Caco-2 (cell line): ENCODE results near the gene PLA2G4B. TPM values are rescaled to one million over a fixed set of nuclear protein-coding genes. Genes with fewer than 3 reads are reported as not detected.

Experiments
- BruUV-seq: library from RNA; stranded (reverse); fragments of 400-500 nt; replicated peaks from 2 replicates; lab custom pipeline; 2021; lab: Mats Ljungman, UMichigan
- CTCF ChIA-PET: fragments of 300-600 bp; sonication (Branson Sonifier 250); formaldehyde crosslinking; loops from one replicate; lab custom pipeline; 2022; ENCODE audit warnings: antibody characterized with exemption; lab: Charles Lee
- POLR2A ChIA-PET: fragments of 300-600 bp; sonication (Branson Sonifier 250); formaldehyde crosslinking; loops from one replicate; lab custom pipeline; 2022; ENCODE audit warnings: antibody characterized with exemption; lab: Charles Lee
- DNase-seq, 2 experiments: peaks; one replicate each; pipeline versions ENCODE4 v3.0.0 to v3.0.0-alpha.2; 2020 to 2022
- H3K27me3 ChIP-seq: replicated peaks from 2 replicates; pipeline ENCODE4 v1.6.0; 2011; ENCODE audit warnings: low read length; ENCODE audit not compliant: control insufficient read depth, insufficient read depth
- H3K36me3 ChIP-seq: 2 replicates; pipeline ENCODE4 v1.5.1; 2011; ENCODE audit warnings: low read length; ENCODE audit not compliant: control insufficient read depth, insufficient read depth
- H3K4me1 ChIP-seq: fragments of 250-450 bp; sonication (Bioruptor Pico); 2 replicates; pipeline ENCODE4 v1.5.1; 2020; ENCODE audit warnings: mild to moderate bottlenecking
- H3K4me3 ChIP-seq: 2 replicates; pipeline ENCODE4 v1.5.1; 2011; ENCODE audit warnings: low read depth, mild to moderate bottlenecking, control low read depth, low read length
- H3K9me3 ChIP-seq: fragments of 250-450 bp; sonication (Bioruptor Pico); 2 replicates; pipeline ENCODE4 v1.5.1; 2020; ENCODE audit warnings: mild to moderate bottlenecking, moderate library complexity
- H3K27ac Mint-ChIP-seq: one replicate; pipeline ENCODE4 v1.8.0; 2022; ENCODE audit warnings: mixed read lengths; ENCODE audit not compliant: unreplicated experiment
- H3K27me3 Mint-ChIP-seq: one replicate; pipeline ENCODE4 v1.8.0; 2022; ENCODE audit warnings: mixed read lengths; ENCODE audit not compliant: insufficient read depth, unreplicated experiment
- H3K36me3 Mint-ChIP-seq: one replicate; pipeline ENCODE4 v1.8.0; 2022; ENCODE audit warnings: mild to moderate bottlenecking, mixed read lengths; ENCODE audit not compliant: insufficient read depth, unreplicated experiment
- H3K4me1 Mint-ChIP-seq: one replicate; pipeline ENCODE4 v1.8.0; 2022; ENCODE audit warnings: low read depth, mixed read lengths; ENCODE audit not compliant: unreplicated experiment
- H3K4me3 Mint-ChIP-seq: one replicate; pipeline ENCODE4 v1.8.0; 2022; ENCODE audit warnings: mild to moderate bottlenecking, moderate library complexity, mixed read lengths; ENCODE audit not compliant: unreplicated experiment
- H3K9me3 Mint-ChIP-seq: one replicate; pipeline ENCODE4 v1.8.0; 2022; ENCODE audit warnings: mixed read lengths; ENCODE audit not compliant: unreplicated experiment
- CTCF ChIP-seq, 2 experiments: fragments of 200-600 bp in 1 of 2; IDR thresholded peaks; 1 replicate in 1 of 2; 2 replicates in 1 of 2; pipeline versions ENCODE4 v1.5.1 to v1.8.0; 2011 to 2022; ENCODE audit warnings: antibody characterized with exemption in 1 of 2, control low read depth in 1 of 2, inconsistent platforms in 1 of 2, low read depth in 1 of 2, low read length in 1 of 2, mild to moderate bottlenecking in 1 of 2, moderate library complexity in 1 of 2; ENCODE audit not compliant: insufficient read depth in 1 of 2, severe bottlenecking in 1 of 2, unreplicated experiment in 1 of 2
- intact Hi-C: fragments of 100-400 bp; cut with micrococcal nuclease; formaldehyde crosslinking; loops from one replicate; pipeline ENCODE4 v1.10.0; 2022; ENCODE audit not compliant: unreplicated experiment
- total RNA-seq: library from RNA; stranded (reverse); gene quantifications from 2 replicates; pipeline ENCODE4 v1.2.3, GENCODE V29; 2022

The PLA2G4B gene
- total RNA-seq, 1 experiment from 2014 or later, result 6.0 TPM

- Mint-ChIP-seq H3K27me3 (no peaks in the 10 kb centered on the region), H3K27ac (no peak overlapping the region), H3K36me3 (peaks cover 12% of the 10 kb centered on the region), H3K4me1 (no peaks in the 10 kb centered on the region), H3K4me3 (no peak overlapping the region), H3K9me3 (no peaks in the 10 kb centered on the region)
- H3K4me1 ChIP-seq, result no peaks in the 10 kb centered on the region
- TF ChIP-seq CTCF (IDR thresholded peaks at IDR 0.05; ENCODE audit: insufficient read depth in 1 of 2, low read depth in 1 of 2, low read length in 1 of 2, severe bottlenecking in 1 of 2, unreplicated experiment in 1 of 2), result no peak
- H3K27me3 ChIP-seq, result no peaks in the 10 kb centered on the region
- no peak overlapping the region for H3K4me3 ChIP-seq
- no peaks in the 10 kb centered on the region for H3K9me3 ChIP-seq
- ChIA-PET POLR2A (interaction anchor here (0.5 kb wide), 1 partner anchor 94 kb away, joined by 4 read pairs; no protein-coding TSS in a partner anchor), CTCF (no interaction called here)
- no TSS peak for BruUV-seq
- intact Hi-C loops, result no loop called here
- no peaks in the 10 kb centered on the region for H3K36me3 ChIP-seq
- DNase-seq, result no peak
These were observed 12.0 kb downstream of the PLA2G4B start for GRCh38 chr15:41850482-41851166.

DNA sequence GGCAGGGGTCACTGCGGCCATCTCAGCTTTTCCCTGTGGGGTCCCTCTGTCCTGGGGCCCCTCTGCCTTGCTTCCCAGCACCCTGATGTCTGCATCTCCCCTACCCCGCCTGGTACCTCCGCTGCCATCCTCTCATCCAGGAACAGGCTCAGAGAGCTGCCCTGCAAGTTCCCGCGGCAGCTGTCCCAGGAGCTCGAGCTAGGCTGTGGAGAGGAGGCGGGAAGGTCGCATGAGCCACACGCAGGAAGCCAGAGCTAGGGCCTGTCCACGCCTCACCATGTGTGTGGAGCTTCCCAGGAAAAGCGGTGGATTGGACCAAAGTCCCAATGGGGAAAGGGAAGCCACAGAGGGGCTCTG lies 12.5 kb downstream of the PLA2G4B start:
- Histone ChIP-seq H3K9me3 (no peaks in the 10 kb centered on the region), H3K36me3 (no peaks in the 10 kb centered on the region), H3K27me3 (no peaks in the 10 kb centered on the region), H3K4me3 (no peak overlapping the region), H3K4me1 (no peaks in the 10 kb centered on the region)
- BruUV-seq, result no TSS peak
- peaks cover 12% of the 10 kb centered on the region for H3K36me3 Mint-ChIP-seq
- intact Hi-C loops, result no loop called here
- H3K4me3 Mint-ChIP-seq, result no peak overlapping the region
- CTCF ChIA-PET, result no interaction called here
- no peak overlapping the region for H3K27ac Mint-ChIP-seq
- H3K9me3 Mint-ChIP-seq, result no peaks in the 10 kb centered on the region
- no peak for TF ChIP-seq CTCF (IDR thresholded peaks at IDR 0.05; ENCODE audit: insufficient read depth in 1 of 2, low read depth in 1 of 2, low read length in 1 of 2, severe bottlenecking in 1 of 2, unreplicated experiment in 1 of 2)
- no peaks in the 10 kb centered on the region for H3K4me1 Mint-ChIP-seq
- H3K27me3 Mint-ChIP-seq, result no peaks in the 10 kb centered on the region
- POLR2A ChIA-PET, result interaction anchor here (0.5 to 0.6 kb wide), 2 partner anchors 68 to 94 kb away, joined by 3 to 4 read pairs; no protein-coding TSS in a partner anchor
- no peak for DNase-seq

DNA sequence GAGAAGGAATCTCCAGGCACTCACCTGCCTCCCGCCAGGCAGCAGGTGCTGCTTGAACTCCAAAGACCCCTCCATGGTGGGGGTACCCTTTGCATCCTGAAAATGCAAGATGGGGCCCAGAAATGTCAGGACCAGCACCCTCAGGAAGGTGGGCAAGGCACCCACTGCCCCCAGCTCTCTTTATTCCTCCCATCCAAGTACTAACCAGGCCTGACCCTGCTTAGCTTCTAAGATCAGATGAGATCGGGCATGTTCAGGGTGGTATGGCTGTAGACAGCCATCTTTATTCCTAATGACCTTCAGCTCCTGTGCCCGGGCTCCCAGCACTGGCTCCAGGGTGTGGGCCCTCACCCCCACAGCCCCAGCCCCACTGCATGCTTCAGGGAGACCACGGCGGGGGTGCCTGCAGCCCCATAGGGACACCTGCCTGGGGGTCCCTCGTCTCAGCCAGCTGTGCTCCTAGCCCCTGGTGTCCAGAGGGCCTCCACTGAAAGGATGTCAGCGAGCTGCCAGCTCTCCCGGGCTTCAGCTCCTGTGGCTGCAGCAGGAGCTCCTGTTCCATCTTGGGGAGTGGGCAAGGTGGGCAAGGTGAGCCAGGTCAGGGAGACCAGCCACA lies 13.2 kb downstream of the PLA2G4B start:
- no peak for TF ChIP-seq CTCF (IDR thresholded peaks at IDR 0.05; ENCODE audit: insufficient read depth in 1 of 2, low read depth in 1 of 2, low read length in 1 of 2, severe bottlenecking in 1 of 2, unreplicated experiment in 1 of 2)
- Mint-ChIP-seq H3K36me3 (peaks cover 12% of the 10 kb centered on the region), H3K9me3 (no peaks in the 10 kb centered on the region), H3K4me1 (no peaks in the 10 kb centered on the region), H3K4me3 (no peak overlapping the region), H3K27me3 (no peaks in the 10 kb centered on the region), H3K27ac (no peak overlapping the region)
- Histone ChIP-seq H3K36me3 (no peaks in the 10 kb centered on the region), H3K4me3 (no peak overlapping the region), H3K4me1 (no peaks in the 10 kb centered on the region), H3K9me3 (no peaks in the 10 kb centered on the region), H3K27me3 (no peaks in the 10 kb centered on the region)
- ChIA-PET CTCF (interaction anchor here (0.7 kb wide), 1 partner anchor 118 kb away, joined by 3 read pairs; no protein-coding TSS in a partner anchor), POLR2A (interaction anchor here (0.6 kb wide), 1 partner anchor 69 kb away, joined by 3 read pairs; no protein-coding TSS in a partner anchor)
- BruUV-seq, result no TSS peak
- no peak for DNase-seq
- intact Hi-C loops, result no loop called here
